C4-2B (cell line): Measurements from ENCODE around the gene PARD3B.

Source experiments
- H3K27ac ChIP-seq: fragments of 450-650 bp; 2 replicates; pipeline ENCODE4 v1.5.1; 2017
- ZFX ChIP-seq: fragments of 450-650 bp; IDR thresholded peaks from 2 replicates; pipeline ENCODE4 v1.6.1; 2017
- TF ChIP-seq, protein P1 (sequence below): fragments of 450-650 bp; conservative IDR thresholded peaks from 2 replicates; pipeline ENCODE4 v1.5.1; 2017; ENCODE audit warnings: mild to moderate bottlenecking

Gene PARD3B

DNA sequence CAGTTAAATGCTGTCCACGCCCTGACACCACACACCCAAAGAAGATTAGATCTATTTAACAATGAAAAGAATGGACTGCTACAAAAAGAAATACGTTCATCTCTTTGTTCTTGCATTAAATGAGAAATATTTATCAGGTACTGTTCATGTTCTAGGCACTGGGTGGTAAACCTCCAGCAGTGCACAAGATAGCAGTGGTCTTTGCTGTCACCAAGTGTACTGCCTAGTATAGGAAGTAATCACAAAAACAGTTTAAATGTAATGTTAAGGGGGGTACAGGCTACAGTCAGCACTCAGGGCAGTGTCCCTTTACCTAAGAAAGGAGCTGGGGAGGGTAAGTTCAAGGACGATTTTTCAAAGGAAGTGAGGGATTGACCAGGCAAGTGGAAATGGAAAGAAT lies 443.6 kb downstream of the PARD3B start:
- no peak overlapping the region for H3K27ac ChIP-seq
- TF ChIP-seq, protein P1, sequence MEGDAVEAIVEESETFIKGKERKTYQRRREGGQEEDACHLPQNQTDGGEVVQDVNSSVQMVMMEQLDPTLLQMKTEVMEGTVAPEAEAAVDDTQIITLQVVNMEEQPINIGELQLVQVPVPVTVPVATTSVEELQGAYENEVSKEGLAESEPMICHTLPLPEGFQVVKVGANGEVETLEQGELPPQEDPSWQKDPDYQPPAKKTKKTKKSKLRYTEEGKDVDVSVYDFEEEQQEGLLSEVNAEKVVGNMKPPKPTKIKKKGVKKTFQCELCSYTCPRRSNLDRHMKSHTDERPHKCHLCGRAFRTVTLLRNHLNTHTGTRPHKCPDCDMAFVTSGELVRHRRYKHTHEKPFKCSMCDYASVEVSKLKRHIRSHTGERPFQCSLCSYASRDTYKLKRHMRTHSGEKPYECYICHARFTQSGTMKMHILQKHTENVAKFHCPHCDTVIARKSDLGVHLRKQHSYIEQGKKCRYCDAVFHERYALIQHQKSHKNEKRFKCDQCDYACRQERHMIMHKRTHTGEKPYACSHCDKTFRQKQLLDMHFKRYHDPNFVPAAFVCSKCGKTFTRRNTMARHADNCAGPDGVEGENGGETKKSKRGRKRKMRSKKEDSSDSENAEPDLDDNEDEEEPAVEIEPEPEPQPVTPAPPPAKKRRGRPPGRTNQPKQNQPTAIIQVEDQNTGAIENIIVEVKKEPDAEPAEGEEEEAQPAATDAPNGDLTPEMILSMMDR = no peak
- no peak for TF ChIP-seq ZFX

DNA sequence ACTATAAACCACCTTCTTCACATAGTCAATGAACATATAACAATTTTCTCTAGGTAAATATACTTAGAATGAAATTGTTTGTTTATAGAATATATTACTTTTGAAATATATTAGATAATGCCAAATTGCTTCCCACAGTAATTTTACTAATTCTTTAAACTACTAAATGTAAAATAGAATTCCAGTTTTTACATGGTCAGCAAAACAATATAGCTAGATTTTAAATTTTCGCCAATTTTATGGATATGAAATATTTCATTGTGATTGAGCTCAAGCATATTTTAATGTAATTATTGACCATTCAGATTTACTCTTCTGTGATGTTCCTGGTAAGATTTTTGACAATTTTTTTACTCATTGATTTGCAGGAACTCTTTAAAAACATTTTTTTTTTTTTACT lies 444.6 kb downstream of the PARD3B start:
- H3K27ac ChIP-seq = no peak overlapping the region
- TF ChIP-seq ZFX = no peak
- TF ChIP-seq, protein P1 = no peak

DNA sequence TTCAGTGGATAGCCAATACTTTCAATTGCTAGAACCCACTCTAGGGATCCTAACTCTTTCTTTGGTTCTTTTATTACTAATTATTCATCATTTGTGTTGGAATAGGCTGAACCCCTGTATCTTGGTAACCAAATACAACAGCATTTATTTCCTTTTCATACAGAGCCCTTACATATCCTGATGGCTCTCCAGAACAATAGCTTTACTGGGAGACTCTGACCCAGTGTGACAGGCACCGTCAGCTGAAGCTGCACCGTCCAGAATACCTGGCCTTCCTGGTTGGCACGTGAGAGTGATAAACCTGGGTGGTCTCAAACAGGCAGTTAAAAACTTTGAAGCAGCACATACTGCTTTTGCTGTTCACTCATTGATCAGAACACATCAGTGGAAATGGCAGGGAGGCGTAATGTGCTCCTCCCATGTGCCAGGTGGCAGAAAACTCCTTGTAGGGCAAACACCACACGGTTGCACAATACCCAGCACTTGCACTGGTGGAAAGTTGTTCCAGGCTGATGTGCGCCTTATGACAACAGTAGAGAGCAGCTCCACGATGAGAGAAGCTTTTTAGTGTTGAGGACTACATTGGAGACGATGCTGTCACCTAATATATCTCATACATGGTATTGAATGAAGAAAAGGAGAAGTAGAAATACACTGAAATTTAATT lies 456.2 kb downstream of the PARD3B start:
- no peak overlapping the region for H3K27ac ChIP-seq
- TF ChIP-seq, protein P1 = no peak
- no peak for TF ChIP-seq ZFX

DNA sequence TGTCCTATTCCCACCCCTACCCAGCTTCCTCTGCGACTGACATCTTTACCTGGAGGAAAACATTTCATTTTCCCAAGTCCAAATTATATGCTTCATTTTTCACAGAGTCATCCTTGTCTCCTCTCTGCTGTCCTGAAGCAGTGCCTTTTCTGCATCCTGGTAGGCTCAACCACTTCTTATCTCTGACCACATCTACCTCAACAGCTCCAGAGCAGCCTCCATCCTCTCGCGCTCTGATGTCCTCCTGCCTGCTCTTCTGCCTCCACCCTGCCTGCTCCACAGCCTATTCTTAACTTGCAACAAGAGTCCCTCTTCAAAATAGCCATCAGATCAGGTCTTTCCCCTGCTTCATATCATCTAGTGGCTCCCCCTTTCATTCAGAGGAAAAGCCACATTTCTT lies 457.1 kb downstream of the PARD3B start:
- TF ChIP-seq ZFX = no peak
- TF ChIP-seq, protein P1 = no peak
- H3K27ac ChIP-seq = no peak overlapping the region

DNA sequence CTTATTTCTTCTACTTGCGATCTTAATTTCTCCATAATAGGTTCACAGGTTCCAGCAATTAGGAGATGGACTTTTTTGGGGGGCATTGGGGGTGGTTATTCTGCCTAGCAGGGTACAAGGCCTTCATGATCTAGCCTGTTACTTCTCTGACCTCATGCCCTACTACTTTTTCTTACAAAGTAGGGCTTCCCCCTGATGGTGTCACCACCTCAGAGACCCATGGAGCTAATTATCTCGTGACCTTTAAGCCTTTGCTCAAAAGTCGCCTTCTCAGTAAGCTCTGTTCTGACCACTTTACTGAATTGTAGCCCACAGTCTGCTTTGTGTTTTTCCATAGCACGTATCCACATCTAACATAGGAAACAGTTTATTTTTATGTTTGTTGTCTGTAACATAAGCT lies 458.0 kb downstream of the PARD3B start:
- no peak for TF ChIP-seq ZFX
- TF ChIP-seq, protein P1 = no peak
- H3K27ac ChIP-seq = no peak overlapping the region

DNA sequence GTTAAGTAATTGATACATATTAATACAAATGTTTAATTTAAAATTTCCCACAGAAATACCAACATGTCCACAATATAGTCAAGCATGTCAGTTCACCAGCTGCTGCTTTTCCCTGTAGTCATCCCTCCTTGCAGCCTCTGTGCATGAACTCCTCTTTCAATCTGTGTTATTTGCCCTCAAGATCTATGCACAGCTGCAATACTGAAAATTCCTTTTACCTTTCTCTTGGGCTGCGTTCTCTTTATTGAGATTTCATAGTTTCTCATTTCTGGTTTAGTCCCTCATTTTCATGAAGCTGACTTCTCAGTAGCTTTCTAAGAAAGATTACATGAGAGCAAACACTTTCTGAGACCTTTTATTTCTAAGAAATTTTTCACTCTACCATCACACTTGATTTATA lies 464.9 kb downstream of the PARD3B start:
- H3K27ac ChIP-seq = no peak overlapping the region
- no peak for TF ChIP-seq ZFX
- TF ChIP-seq, protein P1 = no peak

DNA sequence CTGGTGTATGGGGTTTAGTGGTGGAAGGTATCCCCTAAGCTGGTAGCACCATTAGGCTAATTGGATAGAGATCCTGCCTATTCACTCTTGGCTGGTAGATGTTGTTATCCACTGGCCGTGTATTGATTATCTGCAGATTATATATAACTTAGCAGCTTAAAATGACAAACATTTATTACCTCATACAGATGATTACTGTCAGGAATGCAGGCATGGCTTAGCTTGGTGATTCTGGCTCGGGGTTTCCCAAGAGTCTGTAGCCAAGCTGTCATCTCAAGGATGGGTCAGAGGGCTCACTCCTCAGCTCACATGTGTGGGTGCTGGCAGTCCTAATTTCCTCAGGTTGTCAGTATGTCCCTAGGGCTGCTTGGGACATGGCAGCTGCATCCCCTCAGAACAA lies 465.8 kb downstream of the PARD3B start:
- TF ChIP-seq, protein P1 = no peak
- TF ChIP-seq ZFX = no peak
- no peak overlapping the region for H3K27ac ChIP-seq
